ENCODE data around the gene COL2A1. TPM values are rescaled to one million over a fixed set of nuclear protein-coding genes. Genes with fewer than 3 reads are reported as not detected.

COL2A1 gene
- total RNA-seq, 4 donors from 2014 or later = 0.15 to 1.9 TPM; not detected in 2

- Histone ChIP-seq H3K27ac (no peak overlapping the region), H3K36me3 (no peaks in the 10 kb centered on the region), H3K9me3 (no peaks in the 10 kb centered on the region), H3K4me3 (no peak overlapping the region), H3K27me3 (no peaks in the 10 kb centered on the region), H3K4me1 (peaks cover 0 to 3% of the 10 kb centered on the region in 2 donors)
- intact Hi-C loops (cut with DNase I; ENCODE audit: low total_unique reads) = no loop called here
- TF ChIP-seq CTCF (IDR thresholded peaks at IDR 0.05) = no peak
- DNase-seq = no peak
Observed at GRCh38 chr12:47997321-47997720, 7.0 kb downstream of the COL2A1 start.

GRCh38 chr12:47995981-47996401 is 8.3 kb downstream of the COL2A1 start:
- Histone ChIP-seq H3K27ac (no peak overlapping the region), H3K9me3 (no peaks in the 10 kb centered on the region), H3K36me3 (no peaks in the 10 kb centered on the region), H3K4me3 (no peak overlapping the region), H3K27me3 (no peaks in the 10 kb centered on the region), H3K4me1 (no peaks in the 10 kb centered on the region)
- intact Hi-C loops (cut with DNase I; ENCODE audit: low total_unique reads) = no loop called here
- no peak for DNase-seq
- no peak for TF ChIP-seq CTCF (IDR thresholded peaks at IDR 0.05)

- intact Hi-C loops (cut with DNase I; ENCODE audit: low total_unique reads) = no loop called here
- no peak overlapping the region for H3K4me3 ChIP-seq
- H3K27ac ChIP-seq = no peak overlapping the region
- TF ChIP-seq POLR2A (IDR thresholded peaks at IDR 0.05) = no peak
- no peak for TF ChIP-seq CTCF (IDR thresholded peaks at IDR 0.05)
- no peak for DNase-seq
- H3K9me3 ChIP-seq = no peaks in the 10 kb centered on the region
- no peaks in the 10 kb centered on the region for H3K4me1 ChIP-seq
- no peaks in the 10 kb centered on the region for H3K36me3 ChIP-seq
- no peaks in the 10 kb centered on the region for H3K27me3 ChIP-seq
Observed at GRCh38 chr12:47993491-47993890, 10.8 kb downstream of the COL2A1 start.

- Histone ChIP-seq H3K9me3 (no peaks in the 10 kb centered on the region), H3K27me3 (no peaks in the 10 kb centered on the region), H3K36me3 (no peaks in the 10 kb centered on the region), H3K27ac (no peak overlapping the region), H3K4me3 (no peak overlapping the region), H3K4me1 (no peaks in the 10 kb centered on the region)
- DNase-seq = no peak
- TF ChIP-seq POLR2A (IDR thresholded peaks at IDR 0.05) (no peak), CTCF (IDR thresholded peaks at IDR 0.05) (no peak)
- intact Hi-C loops (cut with DNase I; ENCODE audit: low total_unique reads) = no loop called here
Observed at GRCh38 chr12:47992776-47993175, 11.5 kb downstream of the COL2A1 start.

- no peaks in the 10 kb centered on the region for H3K9me3 ChIP-seq
- intact Hi-C loops (cut with DNase I; ENCODE audit: low total_unique reads) = no loop called here
- no peaks in the 10 kb centered on the region for H3K4me1 ChIP-seq
- TF ChIP-seq POLR2A (IDR thresholded peaks at IDR 0.05) (no peak), CTCF (IDR thresholded peaks at IDR 0.05) (no peak)
- H3K27ac ChIP-seq = no peak overlapping the region
- no peaks in the 10 kb centered on the region for H3K27me3 ChIP-seq
- DNase-seq = no peak
- H3K4me3 ChIP-seq = no peak overlapping the region
- no peaks in the 10 kb centered on the region for H3K36me3 ChIP-seq
Observed at GRCh38 chr12:47991106-47992061, 12.9 kb downstream of the COL2A1 start.

Measured in uterus (tissue), 4 donors.